Suprapubic skin (tissue), 3 donors: ENCODE measurements around the gene TNK2.

ENCODE experiments used
- CTCF ChIP-seq, 2 donors: fragments of 200-600 bp in 1 of 2; fragments of 450-650 bp in 1 of 2; sonication (generic) in 1 of 2; IDR thresholded peaks; one replicate each; pipeline ENCODE4 v1.5.1; 2016 to 2019; ENCODE audit warnings: antibody characterized with exemption in 2 of 2, mild to moderate bottlenecking in 1 of 2, moderate library complexity in 1 of 2
- POLR2A ChIP-seq, 2 donors: fragments of 450-650 bp; IDR thresholded peaks; one replicate each; pipeline ENCODE4 v1.6.1; 2017; ENCODE audit warnings: antibody characterized with exemption in 2 of 2, mild to moderate bottlenecking in 2 of 2, moderate library complexity in 2 of 2

DNA sequence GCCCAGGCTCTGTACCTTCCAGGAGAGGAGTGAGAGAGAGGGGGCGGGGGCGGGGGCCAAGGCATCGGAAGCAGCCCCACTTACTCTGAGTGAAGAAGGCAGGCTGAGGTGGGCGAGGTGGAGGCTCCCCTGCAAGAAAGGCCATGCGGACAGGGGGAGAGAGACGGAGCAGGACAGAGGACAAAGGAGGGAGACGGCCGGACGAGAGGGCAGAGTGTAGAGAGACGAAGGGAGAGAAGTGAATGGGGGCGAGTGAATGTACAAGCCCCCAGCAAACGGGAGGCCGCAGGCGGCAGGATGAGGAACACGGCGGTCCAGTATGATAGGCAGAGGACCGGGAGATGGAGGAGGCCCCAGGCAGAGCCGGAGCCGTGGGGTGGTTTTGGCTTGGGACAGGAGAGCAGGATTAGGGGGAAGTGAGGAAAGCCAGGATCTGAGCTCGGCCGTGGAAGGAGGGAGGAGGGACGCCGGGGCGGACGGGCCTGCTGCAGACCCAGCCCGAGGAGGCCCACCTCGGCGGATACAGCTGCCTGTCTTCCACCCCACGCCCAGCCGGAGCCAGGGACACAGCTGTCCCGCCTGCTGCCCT, 38.8 kb downstream of the TNK2 start:
- TF ChIP-seq CTCF (IDR thresholded peaks at IDR 0.05) = no peak
- no peak for TF ChIP-seq POLR2A (IDR thresholded peaks at IDR 0.05)
